ENCODE data around the gene ACYP1. TPM values are rescaled to one million over a fixed set of nuclear protein-coding genes. Genes with fewer than 3 reads are reported as not detected.

The ACYP1 gene
- total RNA-seq, 1 experiment from 2014 or later: 23.5 TPM

DNA sequence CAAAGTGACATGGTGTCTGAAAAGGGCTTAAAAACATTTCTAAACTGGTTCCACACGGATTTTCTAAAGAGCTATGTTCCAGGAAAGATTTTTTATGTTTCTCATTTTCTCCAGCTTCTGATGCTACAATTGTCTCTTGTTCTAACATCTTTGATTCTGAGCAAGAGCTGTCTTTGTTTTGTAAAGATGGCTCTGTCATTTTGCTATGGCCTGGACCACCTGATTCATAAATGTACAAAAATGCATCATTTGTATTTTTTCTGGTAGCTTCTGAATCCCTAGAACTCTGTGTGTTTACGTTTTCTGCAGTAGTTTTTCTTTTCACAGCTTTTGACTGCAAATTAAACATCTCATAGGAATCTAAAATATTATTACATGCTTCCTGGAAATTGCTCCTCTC is 15.7 kb downstream of the ACYP1 start:
- H3K27me3 ChIP-seq (ENCODE audit: low read length): no peaks in the 10 kb centered on the region
- no peaks in the 10 kb centered on the region for H3K9me3 ChIP-seq (ENCODE audit: low read length)
- no peak overlapping the region for H2AFZ ChIP-seq (ENCODE audit: low read length)
- no peak overlapping the region for H3K9ac ChIP-seq (ENCODE audit: low read length)
- CTCF ChIA-PET: no interaction called here
- POLR2A ChIA-PET (ENCODE audit: unreplicated experiment): no interaction called here
- no peak overlapping the region for H3K4me2 ChIP-seq (ENCODE audit: low read length)
- TF ChIP-seq EZH2 (IDR thresholded peaks at IDR 0.05; ENCODE audit: low read length, unreplicated experiment) (no peak), EZH2phosphoT487 (IDR thresholded peaks at IDR 0.05; ENCODE audit: borderline replicate concordance, low read length) (no peak)
- H3K79me2 ChIP-seq (ENCODE audit: low read length): peaks cover 55% of the 10 kb centered on the region
- no TSS peak for BruUV-seq (replicated peaks)
- H3K4me1 ChIP-seq (ENCODE audit: insufficient read depth, low read length): peaks cover 29% of the 10 kb centered on the region
- H3K27ac ChIP-seq (ENCODE audit: low read length): no peak overlapping the region
- peaks cover 14% of the 10 kb centered on the region; the same call in 1 of the 2 replicates for H3K36me3 ChIP-seq (ENCODE audit: low read depth, low read length)
- no peaks in the 10 kb centered on the region for H3K9me2 ChIP-seq (replicated peaks; ENCODE audit: low read length)
- ATAC-seq (no peak), DNase-seq (no peak)
- H4K20me1 ChIP-seq (ENCODE audit: low read length): no peaks in the 10 kb centered on the region
- no peaks in the 10 kb centered on the region for H3F3A ChIP-seq (ENCODE audit: low read length, unreplicated experiment)
- intact Hi-C loops (cut with micrococcal nuclease): no loop called here
- no peak overlapping the region for H3K4me3 ChIP-seq (ENCODE audit: low read length)

DNA sequence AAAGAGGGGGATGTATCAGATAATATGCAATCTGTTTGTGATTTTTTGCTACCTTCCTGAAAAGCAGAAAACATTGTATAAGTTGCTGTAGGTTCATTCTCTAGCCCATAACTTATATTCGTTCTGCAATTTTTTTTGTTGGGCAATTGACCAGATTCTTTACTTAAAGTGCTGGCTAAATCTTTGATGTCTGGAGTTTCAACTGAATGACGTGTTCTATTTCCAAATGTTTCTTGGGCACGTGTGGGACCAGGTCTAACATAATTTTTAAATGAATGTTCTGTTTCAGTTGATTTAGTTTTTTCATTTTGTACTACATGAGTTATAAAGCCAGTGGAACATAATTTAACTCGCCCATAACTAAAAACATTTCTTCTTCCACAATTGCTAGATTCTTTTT is 16.3 kb downstream of the ACYP1 start:
- CTCF ChIA-PET: no interaction called here
- Histone ChIP-seq H3F3A (ENCODE audit: low read length, unreplicated experiment) (no peaks in the 10 kb centered on the region), H3K79me2 (ENCODE audit: low read length) (peaks cover 58% of the 10 kb centered on the region), H3K4me1 (ENCODE audit: insufficient read depth, low read length) (peaks cover 29% of the 10 kb centered on the region), H3K4me3 (ENCODE audit: low read length) (no peak overlapping the region), H3K36me3 (ENCODE audit: low read depth, low read length) (peaks cover 14% of the 10 kb centered on the region; the same call in 1 of the 2 replicates), H3K27me3 (ENCODE audit: low read length) (no peaks in the 10 kb centered on the region), H3K9ac (ENCODE audit: low read length) (no peak overlapping the region), H4K20me1 (ENCODE audit: low read length) (no peaks in the 10 kb centered on the region), H3K9me2 (replicated peaks; ENCODE audit: low read length) (no peaks in the 10 kb centered on the region), H3K27ac (ENCODE audit: low read length) (no peak overlapping the region), H3K4me2 (ENCODE audit: low read length) (no peak overlapping the region), H3K9me3 (ENCODE audit: low read length) (no peaks in the 10 kb centered on the region), H2AFZ (ENCODE audit: low read length) (no peak overlapping the region)
- no peak for DNase-seq
- POLR2A ChIA-PET (ENCODE audit: unreplicated experiment): no interaction called here
- intact Hi-C loops (cut with micrococcal nuclease): no loop called here
- no TSS peak for BruUV-seq (replicated peaks)
- no peak for TF ChIP-seq EZH2phosphoT487 (IDR thresholded peaks at IDR 0.05; ENCODE audit: borderline replicate concordance, low read length)
- ATAC-seq: no peak

DNA sequence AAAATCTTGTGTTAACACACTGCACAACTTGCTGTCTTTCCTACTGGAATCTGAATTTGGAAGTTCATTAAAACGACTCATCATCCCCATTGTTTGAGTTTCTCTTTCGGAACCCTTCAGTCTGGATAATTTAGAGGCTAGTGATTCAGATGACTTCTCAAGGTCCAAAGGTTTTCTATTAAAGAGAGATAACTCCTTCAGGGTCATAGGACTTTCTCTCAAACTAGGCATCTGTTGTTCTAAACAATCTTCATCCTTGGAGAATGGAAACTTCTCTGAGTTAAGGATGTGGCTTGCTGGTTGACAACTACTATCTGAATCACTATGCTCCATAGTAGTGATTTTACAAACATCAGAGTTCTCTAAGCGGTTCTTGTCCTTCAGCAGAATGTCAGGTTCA is 16.9 kb downstream of the ACYP1 start:
- Histone ChIP-seq H2AFZ (ENCODE audit: low read length) (no peak overlapping the region), H4K20me1 (ENCODE audit: low read length) (no peaks in the 10 kb centered on the region), H3K9me3 (ENCODE audit: low read length) (no peaks in the 10 kb centered on the region), H3K4me2 (ENCODE audit: low read length) (no peak overlapping the region), H3K27me3 (ENCODE audit: low read length) (no peaks in the 10 kb centered on the region), H3K4me1 (ENCODE audit: insufficient read depth, low read length) (peaks cover 35% of the 10 kb centered on the region), H3K27ac (ENCODE audit: low read length) (no peak overlapping the region), H3K9ac (ENCODE audit: low read length) (no peak overlapping the region), H3K9me2 (replicated peaks; ENCODE audit: low read length) (no peaks in the 10 kb centered on the region), H3F3A (ENCODE audit: low read length, unreplicated experiment) (no peaks in the 10 kb centered on the region), H3K79me2 (ENCODE audit: low read length) (peaks cover 58% of the 10 kb centered on the region), H3K36me3 (ENCODE audit: low read depth, low read length) (peaks cover 14% of the 10 kb centered on the region; the same call in 1 of the 2 replicates), H3K4me3 (ENCODE audit: low read length) (no peak overlapping the region)
- TF ChIP-seq EZH2 (IDR thresholded peaks at IDR 0.05; ENCODE audit: low read length, unreplicated experiment): no peak
- TF ChIP-seq EZH2phosphoT487 (IDR thresholded peaks at IDR 0.05; ENCODE audit: borderline replicate concordance, low read length): no peak
- TF ChIP-seq, protein P1, sequence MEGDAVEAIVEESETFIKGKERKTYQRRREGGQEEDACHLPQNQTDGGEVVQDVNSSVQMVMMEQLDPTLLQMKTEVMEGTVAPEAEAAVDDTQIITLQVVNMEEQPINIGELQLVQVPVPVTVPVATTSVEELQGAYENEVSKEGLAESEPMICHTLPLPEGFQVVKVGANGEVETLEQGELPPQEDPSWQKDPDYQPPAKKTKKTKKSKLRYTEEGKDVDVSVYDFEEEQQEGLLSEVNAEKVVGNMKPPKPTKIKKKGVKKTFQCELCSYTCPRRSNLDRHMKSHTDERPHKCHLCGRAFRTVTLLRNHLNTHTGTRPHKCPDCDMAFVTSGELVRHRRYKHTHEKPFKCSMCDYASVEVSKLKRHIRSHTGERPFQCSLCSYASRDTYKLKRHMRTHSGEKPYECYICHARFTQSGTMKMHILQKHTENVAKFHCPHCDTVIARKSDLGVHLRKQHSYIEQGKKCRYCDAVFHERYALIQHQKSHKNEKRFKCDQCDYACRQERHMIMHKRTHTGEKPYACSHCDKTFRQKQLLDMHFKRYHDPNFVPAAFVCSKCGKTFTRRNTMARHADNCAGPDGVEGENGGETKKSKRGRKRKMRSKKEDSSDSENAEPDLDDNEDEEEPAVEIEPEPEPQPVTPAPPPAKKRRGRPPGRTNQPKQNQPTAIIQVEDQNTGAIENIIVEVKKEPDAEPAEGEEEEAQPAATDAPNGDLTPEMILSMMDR (conservative IDR thresholded peaks at IDR 0.05; ENCODE audit: low read depth, low read length): no peak
- no TSS peak for BruUV-seq (replicated peaks)
- DNase-seq (peak; percentile 25), ATAC-seq (no peak)
- intact Hi-C loops (cut with micrococcal nuclease): no loop called here
- ChIA-PET CTCF (no interaction called here), POLR2A (ENCODE audit: unreplicated experiment) (no interaction called here)

DNA sequence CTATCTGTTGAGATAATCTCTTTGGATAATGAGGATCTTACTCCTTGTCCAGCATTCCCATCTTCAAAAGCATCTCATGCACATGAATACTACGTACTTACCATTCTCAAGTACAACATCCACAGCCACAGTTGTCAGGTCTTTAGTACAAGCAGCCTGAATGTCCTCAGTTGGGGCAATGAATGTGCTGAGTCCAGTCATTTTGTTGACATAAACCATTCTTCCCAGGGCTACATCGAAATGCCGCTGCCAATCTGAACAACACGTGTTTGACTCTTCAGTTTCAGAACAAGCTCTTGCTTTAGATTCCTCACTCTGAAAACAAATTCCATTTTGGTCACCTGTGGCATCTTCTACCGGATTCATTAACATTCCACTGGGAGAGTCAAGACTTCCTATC is 17.5 kb downstream of the ACYP1 start:
- DNase-seq: no peak
- CTCF ChIA-PET: no interaction called here
- intact Hi-C loops (cut with micrococcal nuclease): no loop called here
- Histone ChIP-seq H3K27me3 (ENCODE audit: low read length) (no peaks in the 10 kb centered on the region), H3K36me3 (ENCODE audit: low read depth, low read length) (peaks cover 14% of the 10 kb centered on the region; the same call in 1 of the 2 replicates), H3K4me2 (ENCODE audit: low read length) (no peak overlapping the region), H3K9me3 (ENCODE audit: low read length) (no peaks in the 10 kb centered on the region), H2AFZ (ENCODE audit: low read length) (no peak overlapping the region), H3F3A (ENCODE audit: low read length, unreplicated experiment) (no peaks in the 10 kb centered on the region), H3K9me2 (replicated peaks; ENCODE audit: low read length) (no peaks in the 10 kb centered on the region), H4K20me1 (ENCODE audit: low read length) (no peaks in the 10 kb centered on the region), H3K9ac (ENCODE audit: low read length) (no peak overlapping the region), H3K4me1 (ENCODE audit: insufficient read depth, low read length) (peaks cover 41% of the 10 kb centered on the region), H3K79me2 (ENCODE audit: low read length) (peaks cover 58% of the 10 kb centered on the region), H3K27ac (ENCODE audit: low read length) (no peak overlapping the region), H3K4me3 (ENCODE audit: low read length) (no peak overlapping the region)
- no peak for TF ChIP-seq EZH2 (IDR thresholded peaks at IDR 0.05; ENCODE audit: low read length, unreplicated experiment)
- TF ChIP-seq, protein P1 (conservative IDR thresholded peaks at IDR 0.05; ENCODE audit: low read depth, low read length): no peak
- no peak for TF ChIP-seq EZH2phosphoT487 (IDR thresholded peaks at IDR 0.05; ENCODE audit: borderline replicate concordance, low read length)
- BruUV-seq (replicated peaks): no TSS peak
- no peak for ATAC-seq
- POLR2A ChIA-PET (ENCODE audit: unreplicated experiment): no interaction called here
